K562 (cell line): ENCODE data around the gene BORCS5. TPM values are rescaled to one million over a fixed set of nuclear protein-coding genes. Genes with fewer than 3 reads are reported as not detected.

Source experiments
- ATAC-seq: fragments of 200-7000 bp; cut with Tn5 transposase; 3 replicates; pipeline ENCODE4 v1.9.1; 2020; ENCODE audit warnings: moderate library complexity
- BruUV-seq: library from RNA; stranded (reverse); fragments of 400-500 nt; replicated peaks from 2 replicates; lab custom pipeline; 2021; lab: Mats Ljungman, UMichigan
- CTCF ChIA-PET: fragments of 300-600 bp; formaldehyde crosslinking; extraction: SDS; loops from one replicate; lab custom pipeline; 2021; ENCODE audit warnings: low intra/inter-chr PET ratio; lab: Yijun Ruan, JAX
- POLR2A ChIA-PET: fragments of 300-600, 350-650 bp; sonication (Branson Sonifier 250); formaldehyde crosslinking; extraction: SDS; loops from one replicate; lab custom pipeline; 2021; ENCODE audit warnings: antibody characterized with exemption, inconsistent platforms; lab: Yijun Ruan, JAX
- DNase-seq, 4 experiments: peaks; one replicate each; pipeline versions ENCODE4 v3.0.0 to v3.0.0-alpha.2; 2011 to 2018; ENCODE audit warnings: low spot score in 3 of 4, mixed read lengths in 3 of 4; ENCODE audit errors: extremely low read depth in 1 of 4
- FAIRE-seq: peaks from 2 replicates; lab custom pipeline; 2011; peaks lifted over from hg19 to GRCh38; lab: Jason Lieb, UNC
- H2AFZ ChIP-seq: 2 replicates; pipeline ENCODE4 v1.6.0; 2011; ENCODE audit warnings: low read depth, low read length, control low read depth, inconsistent platforms
- H3K27ac ChIP-seq: fragments of 200-600 bp; 3 replicates; pipeline ENCODE4 v1.8.0; 2011; ENCODE audit warnings: low read depth, mild to moderate bottlenecking, control low read depth, inconsistent platforms, low read length, moderate library complexity, mixed read lengths; ENCODE audit errors: extremely low read depth
- H3K27me3 ChIP-seq, 2 experiments: fragments of 300-600 bp in 1 of 2; 2 replicates in 1 of 2; 3 replicates in 1 of 2; pipeline versions ENCODE4 v1.6.0 to v1.8.0; 2011; ENCODE audit warnings: inconsistent platforms in 2 of 2, low read length in 2 of 2, mild to moderate bottlenecking in 1 of 2, mixed read lengths in 1 of 2, moderate library complexity in 1 of 2; ENCODE audit not compliant: control insufficient read depth in 2 of 2, insufficient read depth in 2 of 2
- H3K36me3 ChIP-seq: fragments of 300-600 bp; 3 replicates; pipeline ENCODE4 v1.8.0; 2011; ENCODE audit warnings: mild to moderate bottlenecking, low read length, inconsistent platforms; ENCODE audit not compliant: control insufficient read depth, insufficient read depth
- H3K4me1 ChIP-seq, 2 experiments: fragments of 200-600 bp in 1 of 2; replicated peaks in 1 of 2; 2 replicates in 1 of 2; 3 replicates in 1 of 2; pipeline versions ENCODE4 v1.5.1 to v1.8.0; 2011; ENCODE audit warnings: inconsistent platforms in 2 of 2, low read length in 2 of 2, mild to moderate bottlenecking in 1 of 2, mixed read lengths in 1 of 2, moderate library complexity in 1 of 2; ENCODE audit not compliant: control insufficient read depth in 2 of 2, insufficient read depth in 2 of 2
- H3K4me2 ChIP-seq: 2 replicates; pipeline ENCODE4 v1.6.1; 2011; ENCODE audit warnings: low read length, control low read depth, inconsistent platforms, mixed read lengths; ENCODE audit not compliant: insufficient read depth
- H3K4me3 ChIP-seq: fragments of 200-600 bp; sonication (generic), shearing (Covaris generic); 2 replicates; pipeline ENCODE4 v1.5.1; 2016; ENCODE audit warnings: control low read depth, inconsistent platforms
- H3K79me2 ChIP-seq: fragments of 200-600 bp; 3 replicates; pipeline ENCODE4 v1.8.0; 2011; ENCODE audit warnings: low read length, inconsistent platforms; ENCODE audit not compliant: control insufficient read depth, insufficient read depth
- H3K9ac ChIP-seq, 2 experiments: 2 replicates each; pipeline versions ENCODE4 v1.6.0 to v1.6.1; 2011; ENCODE audit warnings: low read depth in 2 of 2, low read length in 2 of 2, control low read depth in 1 of 2, inconsistent platforms in 1 of 2, mild to moderate bottlenecking in 1 of 2, mixed read lengths in 1 of 2; ENCODE audit not compliant: insufficient read depth in 1 of 2
- H3K9me1 ChIP-seq: one replicate; pipeline ENCODE4 v1.6.0; 2011; ENCODE audit warnings: inconsistent platforms, mild to moderate bottlenecking, low read length, moderate library complexity; ENCODE audit not compliant: control insufficient read depth, insufficient read depth
- H3K9me3 ChIP-seq: replicated peaks from 2 replicates; pipeline ENCODE4 v1.5.1; 2011; ENCODE audit warnings: low read depth, low read length, inconsistent platforms; ENCODE audit not compliant: control insufficient read depth, insufficient read depth
- H4K20me1 ChIP-seq: replicated peaks from 2 replicates; pipeline ENCODE4 v1.6.1; 2011; ENCODE audit warnings: low read length, inconsistent platforms, mixed read lengths; ENCODE audit not compliant: control insufficient read depth, insufficient read depth
- GATAD2B ChIP-seq: fragments of 450-650 bp; IDR thresholded peaks from 2 replicates; pipeline ENCODE4 v1.6.1; 2017; ENCODE audit warnings: mild to moderate bottlenecking, borderline replicate concordance
- IFI16 ChIP-seq: fragments of 250-450 bp; sonication (Bioruptor Pico); IDR thresholded peaks from 2 replicates; pipeline ENCODE4 v2.1.2; 2022; ENCODE audit warnings: mild to moderate bottlenecking, inconsistent platforms
- RREB1 ChIP-seq: fragments of 250-450 bp; sonication (Bioruptor Pico); IDR thresholded peaks from 2 replicates; pipeline ENCODE4 v1.4.0; 2020
- ZNF239 ChIP-seq: fragments of 250-450 bp; sonication (Bioruptor Pico); IDR thresholded peaks from 2 replicates; pipeline ENCODE4 v1.4.0; 2020; ENCODE audit warnings: mild to moderate bottlenecking
- WGBS: fragments of 100-300 bp; shearing (Covaris generic); methylation state at CpG from one replicate; pipeline ENCODE4 v1.1.6; 2016; ENCODE audit warnings: low coverage, mixed read lengths; ENCODE audit not compliant: insufficient coverage; ENCODE audit errors: missing lambda C conversion rate; 5-methylcytosine and 5-hydroxymethylcytosine counted together
- in situ Hi-C: fragments of 300-500 bp; cut with MboI; formaldehyde crosslinking; loops from 4 replicates; pipeline ENCODE4 v1.15.0; 2018; ENCODE audit warnings: inconsistent platforms, mixed read lengths
- intact Hi-C: fragments of 100-400 bp; cut with micrococcal nuclease; formaldehyde crosslinking; loops from 2 replicates; pipeline ENCODE4 v1.14.2; 2022
- polyA plus RNA-seq, 8 experiments: library from polyadenylated mRNA; depleted of rRNA in 4 of 8; stranded (reverse) in 5 of 8; unstranded in 3 of 8; fragments of >200 nt; fragmentation: Nextera tagmentation in 2 of 8; fragmentation: Illumina TruSeq in 1 of 8; extraction: Ambion mirVana in 2 of 8; extraction: Trizol in 1 of 8; gene quantifications; 2 replicates each; pipeline versions ENCODE4 v1.2.1 to v1.2.3, GENCODE V29; 2011 to 2014; ENCODE audit warnings: inconsistent platforms in 1 of 8, missing spikeins in 1 of 8
- total RNA-seq, 7 experiments: library from RNA; depleted of rRNA in 6 of 7; stranded (reverse); fragments of >200 nt in 6 of 7; fragmentation: Illumina TruSeq in 2 of 7; extraction: Trizol in 2 of 7; gene quantifications; 2 replicates each; pipeline versions ENCODE4 v1.2.1 to v1.2.3, GENCODE V29; 2011 to 2021; ENCODE audit warnings: low replicate concordance in 1 of 7

Gene BORCS5
- total and polyA plus RNA-seq, 9 of the 15 experiments (the other 6 are each of a cell fraction or from before 2014, with no cell fraction given), result 0.31 to 12.4 (median 6.6) TPM

- H3K27me3 ChIP-seq, result no peaks in the 10 kb centered on the region
- no TSS peak for BruUV-seq
- DNase-seq, result no peak
- no peaks in the 10 kb centered on the region; a peak in 1 of 5 replicates for H3K4me1 ChIP-seq
- no peaks in the 10 kb centered on the region for H4K20me1 ChIP-seq
- H3K4me3 ChIP-seq, result no peak overlapping the region
- WGBS, result 79% methylated on average over 4 of the region's 4 CpGs
- ChIA-PET POLR2A (interaction anchor here (0.6 to 1.5 kb wide), 5 partner anchors 9 to 625 kb away, joined by 3 to 4 read pairs (median 3); partner anchors contain the start of gene BORCS5), CTCF (no interaction called here)
- H3K4me2 ChIP-seq, result no peak overlapping the region
- no peaks in the 10 kb centered on the region for H3K9me1 ChIP-seq
- ATAC-seq, result no peak
- H3K79me2 ChIP-seq, result no peaks in the 10 kb centered on the region
- intact Hi-C loops, result no loop called here
- H3K27ac ChIP-seq, result no peak overlapping the region
- H3K9me3 ChIP-seq, result no peaks in the 10 kb centered on the region
- no peak for FAIRE-seq
- no peak overlapping the region for H2AFZ ChIP-seq
- in situ Hi-C loops, result no loop called here
- H3K9ac ChIP-seq, result no peak overlapping the region
- H3K36me3 ChIP-seq, result peaks cover 4% of the 10 kb centered on the region; the same call in 1 of the 3 replicates
- no peak for TF ChIP-seq GATAD2B
- peak; percentile 89 for TF ChIP-seq ZNF239 (CRISPR knock-in tag)
- no peak for TF ChIP-seq RREB1 (CRISPR knock-in tag)
- no peak for TF ChIP-seq IFI16 (CRISPR knock-in tag)
These were observed 10.0 kb downstream of the BORCS5 start for GRCh38 chr12:12366701-12367481.
